ENCODE results near the gene ELOA. TPM values are rescaled to one million over a fixed set of nuclear protein-coding genes. Genes with fewer than 3 reads are reported as not detected.
A peak's percentile ranks its signal among the peaks of the same experiment; 100 is the strongest.
"Not testable (repeated sequence)": the region's sequence is repeated elsewhere in the genome, so short reads cannot be mapped to it uniquely, and the experiment has no call there.

The ELOA gene
- total RNA-seq, 1 donor from 2014 or later = 37.7 TPM

DNA sequence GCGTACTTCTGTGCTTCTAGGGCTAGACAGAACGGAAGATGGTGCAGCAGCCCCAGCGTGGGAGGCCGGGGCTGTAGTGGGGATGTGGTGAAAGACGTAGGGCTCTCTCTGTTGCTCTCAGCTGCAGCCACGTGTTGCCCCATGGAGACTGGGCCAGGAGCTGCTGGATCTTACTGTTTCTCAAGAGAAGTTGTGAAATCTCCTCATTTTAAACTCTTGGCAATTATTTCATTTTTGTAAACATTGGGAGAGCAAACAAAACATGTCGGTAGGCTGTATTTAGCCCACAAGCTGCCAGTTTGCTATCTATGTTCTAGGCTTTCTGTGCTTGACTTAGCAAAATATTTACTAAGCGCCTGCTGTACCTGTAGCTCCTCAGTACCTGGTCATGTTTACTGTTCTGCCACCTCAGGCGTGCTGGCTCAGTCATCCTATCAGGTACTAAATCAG is 15.9 kb upstream of the ELOA start:
- intact Hi-C loops (cut with DNase I) = no loop called here
- peak; percentile 98 for ATAC-seq
- peak; percentile 87 for DNase-seq (ENCODE audit: missing footprints)

DNA sequence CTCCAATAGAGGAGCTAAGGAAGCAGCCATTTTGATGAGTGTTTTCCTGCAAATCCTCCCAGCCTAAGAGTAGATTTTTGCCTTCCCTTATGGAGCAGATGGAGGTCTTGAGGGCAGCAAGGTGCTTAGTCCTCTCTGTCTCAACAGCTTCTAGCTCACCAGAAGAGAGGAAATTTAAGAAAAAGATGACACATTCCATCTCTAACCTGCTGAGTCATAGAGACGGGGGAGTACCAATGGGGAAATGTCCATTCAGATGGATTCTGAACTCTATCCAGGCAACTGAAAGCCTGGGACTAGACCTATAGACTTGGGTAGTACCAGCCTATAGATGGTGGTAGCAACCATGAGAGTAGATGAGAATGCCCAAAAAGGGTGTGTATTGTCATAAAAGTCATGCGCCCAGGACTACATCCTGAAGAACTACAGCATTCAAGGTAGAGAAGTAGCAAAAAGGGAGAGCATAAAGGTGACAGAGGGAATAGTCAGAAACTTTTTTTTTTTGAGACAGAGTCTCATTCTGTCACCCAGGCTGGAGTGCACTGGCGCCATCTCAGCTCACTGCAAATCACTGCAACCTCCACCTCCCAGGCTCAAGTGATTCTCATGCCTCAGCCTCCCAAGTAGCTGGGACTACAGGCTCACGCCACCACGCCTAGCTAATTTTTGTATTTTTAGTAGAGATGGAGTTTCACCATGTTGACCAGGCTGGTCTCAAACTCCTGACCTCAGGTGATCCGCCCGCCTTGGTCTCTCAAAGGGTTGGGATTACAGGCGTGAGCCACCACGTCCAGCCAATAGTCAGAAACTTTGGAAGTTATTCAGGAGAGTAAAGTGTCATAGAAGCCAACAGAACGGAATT is 10.7 kb upstream of the ELOA start:
- DNase-seq (ENCODE audit: missing footprints) = no peak
- intact Hi-C loops (cut with DNase I) = no loop called here
- no peak for ATAC-seq

- intact Hi-C loops (cut with DNase I); DNase-seq (ENCODE audit: missing footprints); ATAC-seq: not testable (repeated sequence)
These were observed 10.0 kb upstream of the ELOA start for GRCh38 chr1:23733281-23733680.

DNA sequence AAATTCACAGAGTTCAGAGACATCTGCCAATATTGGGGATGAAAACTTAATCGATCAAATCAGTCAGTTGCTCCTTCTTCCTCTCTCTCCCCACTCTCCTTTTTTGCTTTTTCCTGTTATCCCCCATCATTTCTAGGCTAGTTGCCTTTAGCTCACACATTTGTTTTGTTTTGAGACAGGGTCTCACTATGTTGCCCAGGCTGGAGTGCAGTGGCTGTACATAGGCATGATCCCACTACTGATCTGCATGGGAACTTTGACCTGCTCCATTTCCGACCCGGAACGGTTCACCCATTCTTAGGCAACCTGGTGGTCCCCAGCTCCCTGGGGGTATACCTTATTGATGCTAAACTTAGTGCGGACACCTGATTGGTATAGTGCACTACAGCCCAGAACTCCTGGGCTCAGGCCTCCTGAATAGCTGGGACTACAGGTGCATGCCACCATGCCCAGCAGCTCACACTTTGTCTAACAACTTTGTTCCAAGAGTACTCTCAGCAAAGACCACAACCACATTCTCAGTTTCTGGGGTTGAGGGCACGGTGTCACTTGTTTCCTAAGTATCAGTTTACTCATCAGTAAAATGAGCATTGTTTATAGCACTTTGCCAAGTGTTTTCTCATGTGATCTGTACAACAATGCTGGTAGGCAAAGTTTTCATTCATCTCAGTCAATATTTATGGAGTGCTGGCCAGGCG is 6.7 kb upstream of the ELOA start:
- no peak for DNase-seq (ENCODE audit: missing footprints)
- ATAC-seq = no peak
- intact Hi-C loops (cut with DNase I) = no loop called here

DNA sequence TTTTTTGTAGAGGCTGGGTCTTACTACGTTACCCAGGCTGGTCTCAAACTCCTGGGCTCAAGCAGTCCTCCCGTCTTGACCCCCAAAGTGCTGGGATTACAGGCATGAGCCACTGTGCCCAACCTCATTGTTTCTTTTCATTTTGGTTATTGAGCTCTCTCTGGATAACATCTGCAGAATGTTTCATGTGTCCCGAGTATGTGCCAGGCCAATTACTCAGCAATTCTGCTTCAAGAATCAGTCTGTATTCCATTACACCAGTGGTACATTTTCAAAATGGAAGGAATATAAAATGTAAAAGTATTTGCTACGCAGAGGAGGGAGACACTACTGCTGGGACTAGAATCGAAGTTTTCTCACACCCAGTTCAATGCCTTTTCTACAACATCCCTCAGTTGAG is 1.7 kb upstream of the ELOA start:
- intact Hi-C loops (cut with DNase I) = loop anchor here (5.0 kb wide), 1 partner anchor 49 kb away; the partner anchor contains the start of gene RPL11
- ATAC-seq = no peak

GRCh38 chr1:23742670-23743286 is 493 bp upstream of the ELOA start:
- no peak for DNase-seq (ENCODE audit: missing footprints)
- intact Hi-C loops (cut with DNase I) = loop anchor here (5.0 kb wide), 1 partner anchor 50 kb away; the partner anchor contains the start of gene RPL11

More for the DNA sequence above, 1.7 kb upstream of the ELOA start:
- DNase-seq (ENCODE audit: missing footprints) = no peak

DNA sequence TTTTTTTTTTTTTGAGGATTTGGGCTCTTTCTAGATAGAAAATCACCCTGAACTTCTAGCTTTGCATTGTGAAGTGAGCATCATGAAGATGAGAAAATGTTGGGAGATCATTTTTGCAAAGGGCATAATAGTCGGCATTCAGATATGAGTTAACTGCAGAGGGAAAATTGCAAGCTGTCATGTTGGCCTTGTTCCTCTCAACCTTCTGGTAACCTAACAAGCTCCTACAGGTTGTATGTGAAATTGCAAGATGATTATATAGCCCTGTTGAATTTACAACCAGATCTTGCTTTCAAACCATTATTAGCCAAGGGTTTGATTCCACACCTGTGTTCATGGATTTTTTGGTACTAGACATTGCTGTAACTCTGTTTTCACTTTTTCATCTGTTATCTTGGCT is 2.2 kb downstream of the ELOA start:
- intact Hi-C loops (cut with DNase I) = no loop called here
- DNase-seq (ENCODE audit: missing footprints) (no peak), ATAC-seq (no peak)

More at GRCh38 chr1:23742670-23743286, 493 bp upstream of the ELOA start:
- peak; percentile 36 for ATAC-seq

DNA sequence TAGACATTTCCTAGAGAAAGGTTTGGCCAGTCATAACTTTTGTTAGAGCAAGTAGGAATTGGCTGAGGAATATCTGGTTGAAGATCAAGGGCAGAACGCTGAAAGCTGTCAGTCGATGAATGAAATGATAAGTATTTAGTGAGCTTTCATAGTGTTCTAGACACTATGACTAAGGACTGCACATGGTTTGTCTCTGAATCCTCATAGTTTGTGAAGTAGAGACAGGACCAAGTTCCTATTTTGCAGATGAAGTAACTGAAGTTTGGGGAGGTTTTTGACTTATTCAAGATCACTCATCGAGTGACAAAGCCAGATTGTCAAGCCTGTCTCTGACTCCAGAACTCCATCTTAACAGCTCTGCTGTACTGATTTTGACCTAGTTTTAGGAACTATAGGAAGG is 4.7 kb downstream of the ELOA start:
- intact Hi-C loops (cut with DNase I) = no loop called here
- DNase-seq (ENCODE audit: missing footprints) = no peak
- ATAC-seq = no peak

GRCh38 chr1:23751050-23751814 is 8.0 kb downstream of the ELOA start:
- intact Hi-C loops (cut with DNase I) = no loop called here
- no peak for DNase-seq (ENCODE audit: missing footprints)
- ATAC-seq = peak; percentile 32

DNA sequence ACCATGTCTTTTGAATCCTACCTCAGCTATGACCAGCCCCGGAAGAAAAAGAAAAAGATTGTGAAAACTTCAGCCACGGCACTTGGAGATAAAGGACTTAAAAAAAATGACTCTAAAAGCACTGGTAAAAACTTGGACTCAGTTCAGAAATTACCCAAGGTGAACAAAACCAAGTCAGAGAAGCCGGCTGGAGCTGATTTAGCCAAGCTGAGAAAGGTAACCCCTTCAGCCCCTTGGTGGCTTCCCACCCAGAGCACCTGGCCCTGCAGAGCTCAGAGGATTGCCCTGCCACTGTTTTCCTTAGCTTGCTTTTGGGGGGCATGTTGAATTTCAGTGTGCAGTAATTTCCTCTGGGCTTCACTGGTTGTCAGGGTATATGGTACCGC is 8.5 kb downstream of the ELOA start:
- no peak for ATAC-seq
- intact Hi-C loops (cut with DNase I) = no loop called here
- DNase-seq (ENCODE audit: missing footprints) = no peak

DNA sequence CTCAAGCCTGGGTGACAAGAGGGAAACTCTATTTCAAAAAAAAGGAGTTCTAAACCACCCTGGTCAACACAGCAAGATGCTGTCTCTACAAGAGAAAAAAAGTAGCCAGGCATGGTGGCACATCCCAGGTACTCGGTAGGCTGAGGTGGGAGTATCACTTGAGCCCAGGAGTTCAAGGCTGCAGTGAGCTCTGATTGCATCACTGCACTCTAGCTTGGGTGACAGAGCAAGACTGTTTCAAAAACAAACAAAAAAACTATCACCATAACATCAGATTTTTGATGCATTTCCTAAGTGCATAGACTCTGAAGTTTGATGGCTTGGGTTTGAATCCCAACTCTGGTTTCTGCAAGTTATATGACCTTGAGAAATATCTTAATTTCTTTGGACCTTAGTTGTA is 9.6 kb downstream of the ELOA start:
- DNase-seq (ENCODE audit: missing footprints) (no peak), ATAC-seq (no peak)
- intact Hi-C loops (cut with DNase I) = no loop called here

DNA sequence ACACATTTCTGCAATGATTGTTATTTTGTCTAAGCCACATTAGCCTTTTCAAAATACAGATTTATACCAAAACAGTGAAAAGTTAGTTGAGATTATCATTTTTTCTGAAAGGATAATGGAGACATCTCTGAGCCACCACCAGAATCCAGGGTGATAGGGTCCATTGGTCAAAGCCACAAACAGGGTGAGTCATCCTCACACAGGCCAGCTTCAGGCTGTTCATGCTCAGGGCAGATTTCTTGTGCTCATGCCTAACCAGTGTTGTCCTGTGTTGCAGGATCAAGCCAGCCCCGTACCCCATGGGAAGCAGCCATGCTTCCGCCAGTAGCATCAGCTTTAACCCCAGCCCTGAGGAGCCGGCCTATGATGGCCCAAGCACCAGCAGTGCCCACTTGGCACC is 13.4 kb downstream of the ELOA start:
- DNase-seq (ENCODE audit: missing footprints) (no peak), ATAC-seq (no peak)
- intact Hi-C loops (cut with DNase I) = no loop called here

GRCh38 chr1:23757812-23758211 is 14.5 kb downstream of the ELOA start:
- DNase-seq (ENCODE audit: missing footprints) (no peak), ATAC-seq (no peak)
- intact Hi-C loops (cut with DNase I) = no loop called here

GRCh38 chr1:23759277-23759676 is 16.0 kb downstream of the ELOA start:
- ATAC-seq (peak; percentile 69), DNase-seq (ENCODE audit: missing footprints) (no peak)
- intact Hi-C loops (cut with DNase I) = no loop called here

DNA sequence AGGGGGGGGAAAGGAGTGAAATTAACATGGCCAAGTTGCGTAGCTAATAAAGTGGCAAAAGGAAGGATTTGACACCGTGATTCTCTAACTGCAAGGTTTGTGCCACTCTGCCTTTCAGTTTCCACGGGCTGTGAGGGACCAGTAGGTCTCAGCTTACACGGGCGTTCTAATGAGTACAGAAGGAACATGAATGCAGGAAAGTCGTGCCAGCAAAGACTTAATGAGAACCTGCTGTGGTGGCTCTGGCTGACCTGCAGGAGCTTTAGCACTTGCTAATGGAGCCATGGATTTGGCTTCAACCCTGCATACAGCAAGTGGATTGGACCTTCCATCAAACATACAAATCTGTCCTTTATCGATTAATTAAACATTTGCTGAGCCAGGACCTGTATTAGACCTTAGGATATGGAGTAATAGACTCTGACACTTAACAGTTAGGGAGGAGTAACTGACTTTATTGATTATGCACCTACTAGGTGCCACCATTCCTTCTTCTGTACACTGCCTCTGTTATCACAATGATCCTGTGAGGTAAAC is 19.8 kb downstream of the ELOA start:
- intact Hi-C loops (cut with DNase I) = no loop called here
- no peak for ATAC-seq
- no peak for DNase-seq (ENCODE audit: missing footprints)

DNA sequence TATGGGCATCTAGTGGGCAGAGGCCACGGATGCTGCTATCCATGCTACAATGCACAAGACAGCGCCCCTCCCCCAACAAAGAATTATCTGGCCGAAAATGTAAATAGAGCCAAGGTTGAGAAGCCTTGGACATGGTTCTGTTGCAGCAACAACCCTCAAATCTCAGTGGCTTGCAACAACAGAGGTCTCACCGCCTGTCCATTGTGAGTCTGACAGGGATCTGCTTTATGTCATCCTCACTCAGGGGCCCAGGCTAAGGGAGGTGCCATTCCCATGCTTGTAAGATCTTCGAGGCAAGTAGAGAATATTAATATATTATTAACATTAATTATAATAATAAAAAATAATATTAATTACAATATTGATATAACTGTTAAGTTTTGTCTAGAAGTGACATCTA is 25.5 kb downstream of the ELOA start:
- intact Hi-C loops (cut with DNase I) = no loop called here
- ATAC-seq = peak; percentile 70

GRCh38 chr1:23772049-23772853 is 29.0 kb downstream of the ELOA start:
- intact Hi-C loops (cut with DNase I) = loop anchor here (2.0 kb wide), 1 partner anchor 97 kb away; the partner anchor contains the start of gene FUCA1
- peak; percentile 80 for ATAC-seq
- peak; percentile 95 for DNase-seq (ENCODE audit: missing footprints)

More for the DNA sequence above, 25.5 kb downstream of the ELOA start:
- no peak for DNase-seq (ENCODE audit: missing footprints)

DNA sequence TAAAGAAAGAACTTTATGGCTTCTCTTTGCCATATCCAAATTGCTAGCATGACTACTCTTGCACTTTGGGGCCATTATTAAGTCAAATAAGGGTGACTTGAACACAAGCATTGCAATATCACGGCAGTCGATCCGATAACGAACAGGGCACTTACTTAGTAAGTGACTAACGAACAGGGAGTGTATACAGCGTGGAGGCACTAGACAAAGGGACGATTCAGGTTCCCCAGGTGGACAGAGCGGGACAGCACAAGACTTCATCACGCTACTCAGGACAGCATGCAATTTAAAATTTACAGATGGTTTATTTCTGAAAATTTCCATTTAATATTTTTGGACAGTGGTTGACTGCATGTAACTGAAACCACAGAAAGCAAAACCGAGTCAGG is 29.6 kb downstream of the ELOA start:
- intact Hi-C loops (cut with DNase I) = loop anchor here (2.0 kb wide), 1 partner anchor 96 kb away; the partner anchor contains the start of gene FUCA1

More for the DNA sequence above, 29.6 kb downstream of the ELOA start:
- no peak for ATAC-seq
- DNase-seq (ENCODE audit: missing footprints) = no peak
